RCC 7860 (cell line): ENCODE data around the gene PDZRN4.
"Not testable (repeated sequence)": the region's sequence is repeated elsewhere in the genome, so short reads cannot be mapped to it uniquely, and the experiment has no call there.

Experiments
- DNase-seq: peaks from one replicate; pipeline ENCODE4 v3.0.0-alpha.2; 2015; ENCODE audit warnings: low spot score
- FAIRE-seq: peaks from 2 replicates; lab custom pipeline; 2012; peaks lifted over from hg19 to GRCh38; lab: Jason Lieb, UNC

PDZRN4 gene

DNA sequence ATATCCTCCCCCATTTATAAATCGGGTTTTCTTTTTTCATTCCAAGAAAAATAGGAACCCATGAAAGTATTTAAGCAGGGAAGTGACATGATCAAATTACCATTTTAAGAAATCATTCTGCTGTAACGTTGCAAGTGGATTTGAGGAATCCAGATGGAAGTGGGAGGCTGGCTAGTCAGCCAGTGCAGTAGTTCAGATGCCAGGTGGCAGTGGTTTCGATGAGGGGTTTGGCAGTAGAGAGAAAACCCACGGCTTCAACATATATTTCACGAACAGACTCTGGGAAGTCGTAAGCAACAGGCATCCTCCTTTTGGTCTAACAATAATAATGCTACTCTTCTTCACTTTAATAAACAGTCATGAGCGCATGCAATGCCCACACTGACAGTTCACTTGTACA is 25.0 kb downstream of the PDZRN4 start:
- DNase-seq (no peak), FAIRE-seq (no peak)

GRCh38 chr12:41213648-41214047 is 25.5 kb downstream of the PDZRN4 start:
- no peak for FAIRE-seq
- DNase-seq = no peak

- FAIRE-seq = no peak
- DNase-seq = no peak
Measured at GRCh38 chr12:41217727-41218126, 29.6 kb downstream of the PDZRN4 start.

- FAIRE-seq (no peak), DNase-seq (no peak)
Measured at GRCh38 chr12:41220931-41221330, 32.8 kb downstream of the PDZRN4 start.

DNA sequence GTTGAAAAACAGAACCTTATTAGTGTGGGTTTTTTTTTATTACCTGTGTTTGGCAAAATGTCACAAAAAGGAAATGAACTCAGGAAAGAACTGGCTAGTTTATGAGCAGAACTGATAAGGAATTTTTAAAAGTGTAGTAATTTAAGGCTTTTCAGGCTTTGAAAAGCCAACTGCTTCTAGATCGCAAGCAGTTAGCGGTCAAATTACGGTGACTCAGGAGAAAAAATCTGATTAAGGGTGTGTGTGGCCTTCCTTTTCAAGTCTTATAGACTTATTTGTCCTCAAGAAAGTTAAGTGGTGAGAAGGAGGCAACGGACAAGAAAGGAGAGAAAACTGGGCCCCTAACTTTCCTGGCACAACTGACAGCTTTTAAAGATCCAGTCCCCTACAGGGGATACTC is 33.4 kb downstream of the PDZRN4 start:
- no peak for DNase-seq
- no peak for FAIRE-seq

GRCh38 chr12:41223600-41223999 is 35.5 kb downstream of the PDZRN4 start:
- no peak for FAIRE-seq
- no peak for DNase-seq

DNA sequence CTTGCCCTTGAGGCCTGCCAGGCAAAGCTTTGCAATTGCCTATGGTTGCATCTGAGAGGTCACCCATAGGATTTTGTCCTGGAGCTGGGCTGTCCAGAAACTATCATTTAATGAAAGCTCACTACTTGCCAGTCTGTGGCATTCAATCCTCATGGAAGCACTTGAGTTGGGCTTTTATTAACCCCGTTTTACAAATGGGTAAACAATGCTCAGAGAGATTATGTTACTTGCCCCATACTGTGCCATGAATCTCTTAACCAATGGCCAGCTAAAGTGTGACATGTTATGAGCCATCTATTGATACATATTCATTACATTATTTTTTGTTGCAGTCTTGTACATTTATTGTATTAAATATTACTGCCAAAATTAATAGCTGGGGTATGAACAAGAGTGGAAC is 35.9 kb downstream of the PDZRN4 start:
- FAIRE-seq = no peak

GRCh38 chr12:41225179-41225578 is 37.1 kb downstream of the PDZRN4 start:
- FAIRE-seq (no peak), DNase-seq (no peak)

More for the DNA sequence above, 35.9 kb downstream of the PDZRN4 start:
- DNase-seq = no peak

DNA sequence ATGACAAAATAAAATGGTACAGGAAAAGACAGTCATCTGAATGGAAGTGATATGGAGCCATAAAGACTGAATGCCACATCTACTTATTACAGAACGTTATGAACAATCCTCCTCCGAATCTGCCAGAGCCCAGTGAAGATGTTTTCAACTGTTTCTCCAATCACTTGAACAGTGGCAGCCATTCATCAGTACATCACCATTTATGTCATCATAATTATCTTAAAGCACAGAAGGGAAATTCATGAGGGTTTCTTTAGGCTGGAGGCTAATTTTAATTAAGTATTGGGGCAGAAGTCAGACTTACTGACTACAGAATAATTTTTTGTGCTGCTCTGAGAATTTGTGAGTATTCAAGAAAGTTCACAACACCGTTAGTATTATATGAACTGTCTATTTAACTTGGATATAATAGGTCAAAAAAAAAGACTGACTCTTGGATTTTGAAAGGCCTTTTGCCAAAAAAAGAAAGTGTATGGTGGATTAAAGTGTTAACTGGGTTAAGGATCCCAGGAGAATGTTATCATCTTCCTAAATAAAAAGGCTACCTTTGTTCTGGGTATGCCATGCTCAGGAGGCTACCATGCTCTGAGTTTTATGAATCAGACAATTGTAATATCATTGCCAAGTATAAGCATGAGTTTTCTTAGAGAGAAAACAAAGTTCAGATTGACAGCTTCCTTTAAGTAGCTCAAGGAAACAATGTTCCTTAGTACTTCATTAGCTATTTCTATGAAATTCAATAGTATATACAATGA is 40.1 kb downstream of the PDZRN4 start:
- FAIRE-seq = no peak

DNA sequence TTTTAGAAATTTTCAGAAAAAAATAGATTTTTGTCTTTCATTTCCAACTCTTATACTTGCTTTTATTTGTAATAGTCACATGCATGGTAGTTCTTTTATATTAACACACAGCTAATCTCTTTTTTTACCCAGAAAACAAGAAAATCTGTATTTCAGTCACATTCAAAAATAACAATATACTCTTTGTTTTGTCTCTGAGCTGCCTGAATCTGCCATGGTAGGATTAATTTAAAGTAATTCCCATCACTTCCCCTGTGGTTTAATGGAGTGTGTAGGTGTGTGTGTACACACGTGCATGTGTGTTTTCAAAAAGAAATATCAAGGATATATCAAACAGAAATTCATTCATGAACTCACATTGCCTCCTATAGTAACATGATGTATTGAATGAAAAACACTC is 42.6 kb downstream of the PDZRN4 start:
- DNase-seq = no peak
- no peak for FAIRE-seq

More for the DNA sequence above, 40.1 kb downstream of the PDZRN4 start:
- DNase-seq = no peak

GRCh38 chr12:41234692-41235091 is 46.6 kb downstream of the PDZRN4 start:
- DNase-seq = no peak
- FAIRE-seq = no peak

DNA sequence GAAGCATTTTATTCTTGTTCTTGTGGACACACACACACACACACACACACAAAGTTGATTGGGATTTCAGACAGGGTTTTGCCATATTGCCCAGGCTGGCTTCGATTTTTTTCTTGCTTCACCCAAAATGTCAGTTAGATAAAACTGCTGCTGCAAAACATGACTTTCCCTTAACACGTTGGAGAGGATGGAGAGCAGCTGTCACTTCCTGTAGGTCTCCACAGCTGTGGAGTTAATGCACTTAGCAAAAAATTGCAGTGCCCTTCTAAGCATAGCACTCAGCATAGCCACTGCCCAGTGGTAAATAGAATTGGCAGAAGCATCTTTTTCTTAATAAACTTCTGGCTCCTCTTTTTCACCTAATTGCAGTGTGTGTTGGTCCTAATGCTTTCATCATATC is 54.5 kb downstream of the PDZRN4 start:
- no peak for FAIRE-seq

DNA sequence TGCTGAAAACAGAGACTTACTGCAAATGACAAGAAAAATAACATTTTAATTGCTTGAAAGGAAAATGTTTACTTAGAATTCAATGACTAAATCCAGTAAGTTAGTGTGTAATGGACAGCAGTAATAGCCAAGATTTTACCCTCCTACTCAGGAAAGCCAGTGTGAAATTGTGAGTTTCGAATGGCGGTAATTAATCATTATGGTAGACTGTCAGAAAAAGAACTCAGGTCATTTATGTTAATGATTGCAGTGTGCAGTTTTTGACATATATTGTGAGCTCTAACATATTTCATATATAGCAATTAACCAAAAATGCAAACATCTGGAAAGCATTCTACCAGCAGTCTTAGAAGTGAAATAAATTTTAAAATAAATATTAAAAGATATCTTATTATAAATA is 60.3 kb downstream of the PDZRN4 start:
- DNase-seq = no peak

More for the DNA sequence above, 54.5 kb downstream of the PDZRN4 start:
- no peak for DNase-seq

GRCh38 chr12:41250748-41251147 is 62.6 kb downstream of the PDZRN4 start:
- DNase-seq (no peak), FAIRE-seq (no peak)

More for the DNA sequence above, 60.3 kb downstream of the PDZRN4 start:
- no peak for FAIRE-seq

DNA sequence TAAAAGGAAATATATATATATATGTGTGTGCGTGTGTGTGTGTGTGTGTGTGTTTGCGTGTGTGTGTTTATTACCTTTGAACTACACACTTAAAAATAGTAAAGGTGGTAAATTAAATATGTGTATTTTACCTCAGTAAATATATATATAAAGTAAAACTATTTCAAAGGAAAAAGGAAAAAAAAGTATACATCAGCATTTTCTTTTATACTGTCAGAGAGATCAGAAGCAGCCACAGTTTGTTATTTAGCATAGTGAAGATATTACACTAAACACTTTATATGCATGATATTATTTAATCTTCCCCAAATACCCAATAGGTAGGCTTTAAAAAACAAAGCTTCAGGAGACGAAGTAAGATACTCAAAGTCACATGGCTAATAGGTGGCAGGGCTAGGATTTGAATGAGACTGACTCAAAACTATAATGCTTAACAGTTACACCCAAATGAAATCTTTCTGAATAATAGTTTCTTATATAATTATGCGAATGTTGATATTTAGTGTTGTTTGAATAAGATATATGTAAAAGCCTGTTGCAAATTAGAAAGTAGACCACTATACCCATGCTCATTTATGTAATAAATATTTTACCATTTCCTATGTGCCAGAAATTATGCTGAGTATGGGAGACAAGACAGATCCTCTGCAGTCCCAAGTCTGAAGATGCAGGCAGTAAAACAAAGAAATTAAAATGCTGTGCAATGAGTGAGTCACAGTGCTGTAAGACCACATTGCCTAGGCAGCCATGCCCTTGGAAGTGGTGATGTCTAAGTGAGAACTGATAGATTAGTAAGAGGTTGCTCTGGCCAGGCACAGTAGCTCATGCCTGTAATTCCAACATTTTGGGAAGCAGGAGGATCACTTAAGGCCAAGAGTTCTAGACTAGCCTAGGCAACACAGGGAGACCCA is 66.1 kb downstream of the PDZRN4 start:
- DNase-seq (no peak), FAIRE-seq (no peak)

GRCh38 chr12:41263196-41263595 is 75.1 kb downstream of the PDZRN4 start:
- FAIRE-seq, DNase-seq: not testable (repeated sequence)

DNA sequence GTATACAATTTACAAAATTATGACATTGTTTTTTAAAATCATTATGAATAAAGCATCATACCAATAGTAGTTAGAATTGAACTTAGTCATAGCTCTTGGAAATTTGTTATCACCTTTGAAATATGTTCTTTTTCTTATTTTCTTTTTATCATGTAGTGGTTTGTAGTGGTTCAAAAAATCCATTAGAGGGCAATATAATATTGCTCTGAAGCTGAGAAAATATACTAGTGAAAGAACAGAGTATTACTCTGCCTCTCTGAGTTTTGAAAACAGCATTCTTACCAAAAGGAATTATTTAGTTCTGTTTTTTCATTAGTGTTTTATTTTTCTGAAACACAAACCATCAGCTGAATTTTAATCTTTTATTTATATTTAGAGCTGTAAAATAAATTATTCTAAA is 76.2 kb downstream of the PDZRN4 start:
- FAIRE-seq = peak; percentile 60
- DNase-seq = peak; percentile 7

DNA sequence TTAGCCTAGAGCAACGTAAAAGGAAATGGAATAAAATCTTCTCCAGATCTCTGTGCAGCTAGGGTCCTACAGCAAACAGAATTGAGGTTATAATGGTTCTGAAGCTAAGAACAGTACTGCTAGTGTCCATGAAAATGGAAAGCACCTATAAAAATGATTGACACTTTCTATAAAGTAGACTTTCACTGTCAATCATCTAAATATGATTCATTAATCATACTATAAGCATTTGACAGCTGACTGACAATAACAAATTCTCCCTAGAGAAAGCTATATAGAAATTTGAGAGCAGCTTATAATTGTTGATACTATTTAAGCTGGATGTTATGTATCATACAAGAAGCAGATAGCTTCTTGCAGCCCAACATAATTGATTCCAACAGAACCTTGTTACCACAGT is 80.9 kb downstream of the PDZRN4 start:
- DNase-seq = no peak
- no peak for FAIRE-seq

GRCh38 chr12:41271489-41271888 is 83.4 kb downstream of the PDZRN4 start:
- FAIRE-seq (no peak), DNase-seq (no peak)

GRCh38 chr12:41274643-41275042 is 86.5 kb downstream of the PDZRN4 start:
- FAIRE-seq = no peak
- no peak for DNase-seq

DNA sequence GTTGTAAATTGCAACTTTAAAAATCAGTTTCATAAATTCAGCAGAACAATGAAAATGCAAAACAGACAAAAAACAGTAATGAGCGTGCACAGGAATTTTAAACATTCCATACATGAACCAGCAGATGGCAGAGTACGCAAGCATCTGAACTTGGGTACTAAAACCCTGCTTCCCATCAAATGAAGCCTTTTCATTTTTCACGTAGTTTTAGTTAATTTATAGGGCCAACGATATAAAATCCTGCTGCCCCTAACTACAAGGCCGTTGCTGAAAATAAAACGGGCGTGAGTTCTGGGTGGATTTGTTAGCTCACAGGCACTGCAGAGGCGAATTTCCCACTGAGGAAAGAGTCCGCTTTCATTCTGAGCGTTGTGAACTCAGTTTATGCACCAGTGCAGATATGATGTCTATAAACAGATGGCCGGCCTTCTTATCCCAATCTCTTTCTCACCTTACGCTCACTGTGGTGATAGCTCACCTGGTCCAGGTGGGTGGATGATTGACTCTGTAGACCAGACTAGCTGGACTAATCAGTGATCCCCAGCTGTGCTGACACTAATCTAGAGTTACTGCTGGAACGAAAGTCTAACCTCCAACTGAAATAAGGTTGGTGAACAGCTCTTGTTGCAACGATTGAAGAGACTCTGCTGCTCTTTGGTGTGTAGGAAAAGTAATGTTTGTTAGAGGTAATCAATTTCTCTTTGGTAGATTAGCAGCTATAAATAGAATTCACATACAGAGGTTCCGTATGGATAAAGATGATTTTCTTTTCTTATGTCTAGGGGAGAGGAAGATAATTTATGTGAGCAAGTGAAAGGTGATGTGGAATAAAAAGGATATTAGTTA is 89.2 kb downstream of the PDZRN4 start:
- peak; percentile 41 for FAIRE-seq
- peak; percentile 11 for DNase-seq
